Caco-2 (cell line): ENCODE measurements around the gene PTMS. TPM values are rescaled to one million over a fixed set of nuclear protein-coding genes. Genes with fewer than 3 reads are reported as not detected.

Source experiments
- BruUV-seq: library from RNA; stranded (reverse); fragments of 400-500 nt; replicated peaks from 2 replicates; lab custom pipeline; 2021; lab: Mats Ljungman, UMichigan
- CTCF ChIA-PET: fragments of 300-600 bp; sonication (Branson Sonifier 250); formaldehyde crosslinking; loops from one replicate; lab custom pipeline; 2022; ENCODE audit warnings: antibody characterized with exemption; lab: Charles Lee
- POLR2A ChIA-PET: fragments of 300-600 bp; sonication (Branson Sonifier 250); formaldehyde crosslinking; loops from one replicate; lab custom pipeline; 2022; ENCODE audit warnings: antibody characterized with exemption; lab: Charles Lee
- DNase-seq, 2 experiments: peaks; one replicate each; pipeline versions ENCODE4 v3.0.0 to v3.0.0-alpha.2; 2020 to 2022
- H3K27me3 ChIP-seq: replicated peaks from 2 replicates; pipeline ENCODE4 v1.6.0; 2011; ENCODE audit warnings: low read length; ENCODE audit not compliant: control insufficient read depth, insufficient read depth
- H3K36me3 ChIP-seq: 2 replicates; pipeline ENCODE4 v1.5.1; 2011; ENCODE audit warnings: low read length; ENCODE audit not compliant: control insufficient read depth, insufficient read depth
- H3K4me1 ChIP-seq: fragments of 250-450 bp; sonication (Bioruptor Pico); 2 replicates; pipeline ENCODE4 v1.5.1; 2020; ENCODE audit warnings: mild to moderate bottlenecking
- H3K4me3 ChIP-seq: 2 replicates; pipeline ENCODE4 v1.5.1; 2011; ENCODE audit warnings: low read depth, mild to moderate bottlenecking, control low read depth, low read length
- H3K9me3 ChIP-seq: fragments of 250-450 bp; sonication (Bioruptor Pico); 2 replicates; pipeline ENCODE4 v1.5.1; 2020; ENCODE audit warnings: mild to moderate bottlenecking, moderate library complexity
- H3K27ac Mint-ChIP-seq: one replicate; pipeline ENCODE4 v1.8.0; 2022; ENCODE audit warnings: mixed read lengths; ENCODE audit not compliant: unreplicated experiment
- H3K27me3 Mint-ChIP-seq: one replicate; pipeline ENCODE4 v1.8.0; 2022; ENCODE audit warnings: mixed read lengths; ENCODE audit not compliant: insufficient read depth, unreplicated experiment
- H3K36me3 Mint-ChIP-seq: one replicate; pipeline ENCODE4 v1.8.0; 2022; ENCODE audit warnings: mild to moderate bottlenecking, mixed read lengths; ENCODE audit not compliant: insufficient read depth, unreplicated experiment
- H3K4me1 Mint-ChIP-seq: one replicate; pipeline ENCODE4 v1.8.0; 2022; ENCODE audit warnings: low read depth, mixed read lengths; ENCODE audit not compliant: unreplicated experiment
- H3K4me3 Mint-ChIP-seq: one replicate; pipeline ENCODE4 v1.8.0; 2022; ENCODE audit warnings: mild to moderate bottlenecking, moderate library complexity, mixed read lengths; ENCODE audit not compliant: unreplicated experiment
- H3K9me3 Mint-ChIP-seq: one replicate; pipeline ENCODE4 v1.8.0; 2022; ENCODE audit warnings: mixed read lengths; ENCODE audit not compliant: unreplicated experiment
- intact Hi-C: fragments of 100-400 bp; cut with micrococcal nuclease; formaldehyde crosslinking; loops from one replicate; pipeline ENCODE4 v1.10.0; 2022; ENCODE audit not compliant: unreplicated experiment
- total RNA-seq: library from RNA; stranded (reverse); gene quantifications from 2 replicates; pipeline ENCODE4 v1.2.3, GENCODE V29; 2022
- TF ChIP-seq, protein P1 (sequence below), 2 experiments: fragments of 200-600 bp in 1 of 2; IDR thresholded peaks; 1 replicate in 1 of 2; 2 replicates in 1 of 2; pipeline versions ENCODE4 v1.5.1 to v1.8.0; 2011 to 2022; ENCODE audit warnings: antibody characterized with exemption in 1 of 2, control low read depth in 1 of 2, inconsistent platforms in 1 of 2, low read depth in 1 of 2, low read length in 1 of 2, mild to moderate bottlenecking in 1 of 2, moderate library complexity in 1 of 2; ENCODE audit not compliant: insufficient read depth in 1 of 2, severe bottlenecking in 1 of 2, unreplicated experiment in 1 of 2

The PTMS gene
- total RNA-seq, 1 experiment from 2014 or later = 285 TPM

DNA sequence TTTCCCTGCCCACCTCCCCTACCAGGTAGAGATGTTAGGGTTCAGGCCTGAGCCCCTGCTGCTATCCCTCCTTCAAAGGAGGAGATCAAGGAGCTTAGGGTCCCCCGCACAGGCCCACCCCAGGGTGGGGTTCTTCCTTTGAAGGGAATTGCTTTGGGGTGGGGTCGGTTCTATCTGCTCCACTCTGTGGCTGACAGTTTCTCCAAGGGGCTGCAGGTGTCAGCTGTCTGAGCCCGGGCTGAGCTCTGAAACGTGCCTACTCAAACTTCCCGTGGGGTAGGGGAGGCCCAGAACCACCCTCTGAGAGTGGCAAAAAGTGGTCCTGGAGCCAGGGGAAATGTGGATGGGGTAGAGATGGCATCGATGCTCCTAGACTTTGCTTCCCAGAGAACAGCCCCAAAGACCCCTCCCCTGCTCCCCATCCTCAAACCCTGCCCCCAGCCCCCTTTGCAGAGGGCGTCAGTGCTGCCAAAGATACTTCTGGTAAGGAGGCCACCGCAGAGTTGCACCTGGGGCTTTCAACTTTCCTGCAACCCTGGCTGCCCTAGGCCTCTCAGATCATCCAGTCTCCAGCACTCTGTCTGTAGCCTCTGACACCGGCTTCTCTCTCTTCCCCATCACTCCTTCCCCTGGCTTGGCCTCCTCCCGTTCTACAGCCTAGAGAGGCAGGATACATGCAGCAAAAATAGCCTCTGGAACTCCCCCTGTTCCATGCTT, 16.8 kb downstream of the PTMS start:
- Histone ChIP-seq H3K27me3 (no peaks in the 10 kb centered on the region), H3K4me1 (peaks cover 11% of the 10 kb centered on the region), H3K36me3 (no peaks in the 10 kb centered on the region), H3K9me3 (no peaks in the 10 kb centered on the region), H3K4me3 (no peak overlapping the region)
- ChIA-PET POLR2A (no interaction called here), CTCF (interaction anchor here (0.5 kb wide), 1 partner anchor 11 kb away, joined by 6 read pairs; no protein-coding TSS in a partner anchor)
- no peaks in the 10 kb centered on the region for H3K36me3 Mint-ChIP-seq
- H3K27me3 Mint-ChIP-seq = no peaks in the 10 kb centered on the region
- H3K9me3 Mint-ChIP-seq = no peaks in the 10 kb centered on the region
- peaks cover 15% of the 10 kb centered on the region for H3K4me1 Mint-ChIP-seq
- TF ChIP-seq, protein P1, sequence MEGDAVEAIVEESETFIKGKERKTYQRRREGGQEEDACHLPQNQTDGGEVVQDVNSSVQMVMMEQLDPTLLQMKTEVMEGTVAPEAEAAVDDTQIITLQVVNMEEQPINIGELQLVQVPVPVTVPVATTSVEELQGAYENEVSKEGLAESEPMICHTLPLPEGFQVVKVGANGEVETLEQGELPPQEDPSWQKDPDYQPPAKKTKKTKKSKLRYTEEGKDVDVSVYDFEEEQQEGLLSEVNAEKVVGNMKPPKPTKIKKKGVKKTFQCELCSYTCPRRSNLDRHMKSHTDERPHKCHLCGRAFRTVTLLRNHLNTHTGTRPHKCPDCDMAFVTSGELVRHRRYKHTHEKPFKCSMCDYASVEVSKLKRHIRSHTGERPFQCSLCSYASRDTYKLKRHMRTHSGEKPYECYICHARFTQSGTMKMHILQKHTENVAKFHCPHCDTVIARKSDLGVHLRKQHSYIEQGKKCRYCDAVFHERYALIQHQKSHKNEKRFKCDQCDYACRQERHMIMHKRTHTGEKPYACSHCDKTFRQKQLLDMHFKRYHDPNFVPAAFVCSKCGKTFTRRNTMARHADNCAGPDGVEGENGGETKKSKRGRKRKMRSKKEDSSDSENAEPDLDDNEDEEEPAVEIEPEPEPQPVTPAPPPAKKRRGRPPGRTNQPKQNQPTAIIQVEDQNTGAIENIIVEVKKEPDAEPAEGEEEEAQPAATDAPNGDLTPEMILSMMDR (IDR thresholded peaks at IDR 0.05; ENCODE audit: insufficient read depth in 1 of 2, low read depth in 1 of 2, low read length in 1 of 2, severe bottlenecking in 1 of 2, unreplicated experiment in 1 of 2) = no peak
- intact Hi-C loops = no loop called here
- DNase-seq = no peak
- no peak overlapping the region for H3K27ac Mint-ChIP-seq
- BruUV-seq = no TSS peak
- H3K4me3 Mint-ChIP-seq = no peak overlapping the region

DNA sequence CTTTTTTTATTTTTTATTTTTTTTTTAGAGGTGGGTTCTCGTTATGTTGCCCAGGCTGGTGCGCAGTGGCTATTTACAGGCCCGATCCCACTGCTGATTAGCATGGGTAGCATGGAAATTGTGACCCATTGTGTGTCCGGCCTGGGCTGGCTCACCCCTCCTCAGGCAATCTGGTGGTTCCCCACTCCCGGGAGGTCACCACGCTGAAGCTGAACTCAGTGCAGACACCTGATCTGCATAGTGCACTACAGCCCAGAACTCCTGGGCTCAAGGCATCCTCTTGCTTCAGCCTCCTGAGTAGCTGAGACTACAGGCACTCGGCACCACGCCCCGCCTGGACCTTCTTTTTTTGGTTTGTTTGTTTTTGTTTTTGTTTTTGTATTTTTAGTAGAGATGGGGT, 17.7 kb downstream of the PTMS start:
- intact Hi-C loops = no loop called here
- H3K36me3 ChIP-seq = no peaks in the 10 kb centered on the region
- TF ChIP-seq, protein P1 (IDR thresholded peaks at IDR 0.05; ENCODE audit: insufficient read depth in 1 of 2, low read depth in 1 of 2, low read length in 1 of 2, severe bottlenecking in 1 of 2, unreplicated experiment in 1 of 2) = no peak
- Mint-ChIP-seq H3K4me1 (peaks cover 6% of the 10 kb centered on the region), H3K36me3 (no peaks in the 10 kb centered on the region), H3K4me3 (no peak overlapping the region), H3K9me3 (no peaks in the 10 kb centered on the region), H3K27ac (no peak overlapping the region), H3K27me3 (no peaks in the 10 kb centered on the region)
- ChIA-PET CTCF (interaction anchor here (0.5 to 1.0 kb wide), 3 partner anchors 12 to 325 kb away, joined by 3 to 6 read pairs (median 6); partner anchors contain the start of gene C1RL), POLR2A (no interaction called here)
- BruUV-seq = no TSS peak
- H3K4me3 ChIP-seq = no peak overlapping the region
- no peaks in the 10 kb centered on the region for H3K9me3 ChIP-seq
- peaks cover 6% of the 10 kb centered on the region; the same call in 1 of the 2 replicates for H3K4me1 ChIP-seq
- DNase-seq = no peak
- no peaks in the 10 kb centered on the region for H3K27me3 ChIP-seq

DNA sequence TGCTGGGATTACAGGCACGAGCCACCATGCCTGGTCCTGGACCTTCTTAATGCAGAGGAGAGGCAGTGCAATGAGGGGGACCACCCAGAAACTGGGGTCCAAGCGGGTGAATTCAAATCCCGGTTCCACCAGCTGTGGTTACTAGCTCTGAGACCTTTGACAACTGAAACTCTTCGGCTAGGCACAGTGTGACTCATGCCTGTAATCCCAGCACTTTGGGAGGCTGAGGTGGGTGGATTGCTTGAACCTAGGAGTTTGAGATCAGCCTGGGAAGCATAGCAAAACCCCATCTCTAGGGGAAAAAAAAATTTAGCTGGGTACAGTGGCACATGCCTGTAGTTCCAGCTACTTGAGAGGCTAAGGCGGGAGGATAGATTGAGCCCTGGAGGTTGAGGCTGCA, 18.1 kb downstream of the PTMS start:
- H3K4me1 Mint-ChIP-seq = peaks cover 5% of the 10 kb centered on the region
- H3K4me3 Mint-ChIP-seq = no peak overlapping the region
- Histone ChIP-seq H3K9me3 (no peaks in the 10 kb centered on the region), H3K4me3 (no peak overlapping the region), H3K27me3 (no peaks in the 10 kb centered on the region), H3K36me3 (no peaks in the 10 kb centered on the region), H3K4me1 (peaks cover 6% of the 10 kb centered on the region; the same call in 1 of the 2 replicates)
- ChIA-PET POLR2A (no interaction called here), CTCF (interaction anchor here (0.5 to 1.0 kb wide), 2 partner anchors 27 to 325 kb away, joined by 3 to 6 read pairs; partner anchors contain the start of gene C1RL)
- H3K9me3 Mint-ChIP-seq = no peaks in the 10 kb centered on the region
- BruUV-seq = no TSS peak
- TF ChIP-seq, protein P1 (IDR thresholded peaks at IDR 0.05; ENCODE audit: insufficient read depth in 1 of 2, low read depth in 1 of 2, low read length in 1 of 2, severe bottlenecking in 1 of 2, unreplicated experiment in 1 of 2) = no peak
- H3K36me3 Mint-ChIP-seq = no peaks in the 10 kb centered on the region
- no peak overlapping the region for H3K27ac Mint-ChIP-seq
- H3K27me3 Mint-ChIP-seq = no peaks in the 10 kb centered on the region
- intact Hi-C loops = no loop called here
- DNase-seq = no peak
